Upper lobe of left lung (tissue), 4 donors: ENCODE measurements around the gene NUP214.

Experiments used
- EP300 ChIP-seq, 4 donors: sonication (generic); formaldehyde crosslinking; IDR thresholded peaks; one replicate each; pipeline ENCODE4 v1.5.1; 2017; ENCODE audit warnings: antibody characterized with exemption in 4 of 4, control low read depth in 2 of 4
- POLR2A ChIP-seq, 4 donors: fragments of 450-650 bp; IDR thresholded peaks; one replicate each; pipeline ENCODE4 v1.5.1; 2016 to 2017; ENCODE audit warnings: antibody characterized with exemption in 4 of 4, mild to moderate bottlenecking in 2 of 4
- POLR2AphosphoS5 ChIP-seq, 2 donors: sonication (generic); formaldehyde crosslinking; IDR thresholded peaks; one replicate each; pipeline ENCODE4 v1.5.1; 2017; ENCODE audit warnings: antibody characterized with exemption in 2 of 2
- TF ChIP-seq, protein P1 (sequence below), 6 experiments: fragments of 450-650 bp in 4 of 6; fragments of 200-600 bp in 2 of 6; sonication (generic) in 2 of 6; IDR thresholded peaks; one replicate each; pipeline ENCODE4 v1.5.1; 2016 to 2019; ENCODE audit warnings: antibody characterized with exemption in 6 of 6

DNA sequence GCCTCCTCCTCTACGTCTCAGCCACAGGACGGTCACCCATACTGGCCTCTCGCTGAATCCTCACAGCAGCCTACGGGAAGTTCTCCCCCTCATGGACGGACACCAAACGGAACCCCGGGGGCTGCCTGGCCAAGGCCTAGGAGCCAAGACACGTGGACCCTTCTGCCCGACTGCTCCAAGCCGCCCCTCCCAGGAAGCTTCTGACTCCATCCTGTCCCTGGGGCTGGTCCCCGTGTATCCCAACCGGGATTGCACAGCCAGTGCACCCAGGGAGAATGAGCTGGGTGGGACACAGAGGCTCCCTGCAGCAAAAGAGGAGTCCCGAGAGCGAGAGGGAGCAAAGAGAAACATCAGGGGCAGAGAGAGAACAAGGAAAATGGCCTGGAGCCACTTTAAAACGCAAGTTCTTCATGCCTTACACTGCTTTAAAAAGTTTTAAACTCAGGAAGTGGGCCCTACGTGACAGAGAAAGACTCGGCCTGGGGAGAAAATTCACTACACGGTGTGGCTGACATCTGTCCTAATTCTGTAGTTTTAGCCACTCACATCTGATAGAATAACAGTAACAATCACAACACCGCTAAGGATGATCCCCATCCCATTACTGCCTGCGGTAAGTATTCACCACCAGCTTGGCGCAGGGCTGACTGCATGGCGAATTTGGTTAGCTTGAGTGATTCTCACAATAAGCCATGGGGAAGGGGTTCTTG is 147.9 kb downstream of the NUP214 start:
- TF ChIP-seq EP300 (IDR thresholded peaks at IDR 0.05): no peak
- TF ChIP-seq POLR2A (IDR thresholded peaks at IDR 0.05): peak in 1 of 4 donors; percentile 23
- TF ChIP-seq, protein P1, sequence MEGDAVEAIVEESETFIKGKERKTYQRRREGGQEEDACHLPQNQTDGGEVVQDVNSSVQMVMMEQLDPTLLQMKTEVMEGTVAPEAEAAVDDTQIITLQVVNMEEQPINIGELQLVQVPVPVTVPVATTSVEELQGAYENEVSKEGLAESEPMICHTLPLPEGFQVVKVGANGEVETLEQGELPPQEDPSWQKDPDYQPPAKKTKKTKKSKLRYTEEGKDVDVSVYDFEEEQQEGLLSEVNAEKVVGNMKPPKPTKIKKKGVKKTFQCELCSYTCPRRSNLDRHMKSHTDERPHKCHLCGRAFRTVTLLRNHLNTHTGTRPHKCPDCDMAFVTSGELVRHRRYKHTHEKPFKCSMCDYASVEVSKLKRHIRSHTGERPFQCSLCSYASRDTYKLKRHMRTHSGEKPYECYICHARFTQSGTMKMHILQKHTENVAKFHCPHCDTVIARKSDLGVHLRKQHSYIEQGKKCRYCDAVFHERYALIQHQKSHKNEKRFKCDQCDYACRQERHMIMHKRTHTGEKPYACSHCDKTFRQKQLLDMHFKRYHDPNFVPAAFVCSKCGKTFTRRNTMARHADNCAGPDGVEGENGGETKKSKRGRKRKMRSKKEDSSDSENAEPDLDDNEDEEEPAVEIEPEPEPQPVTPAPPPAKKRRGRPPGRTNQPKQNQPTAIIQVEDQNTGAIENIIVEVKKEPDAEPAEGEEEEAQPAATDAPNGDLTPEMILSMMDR (IDR thresholded peaks at IDR 0.05): peak in 2 of 6 experiments; percentile 8 to 11
- TF ChIP-seq POLR2AphosphoS5 (IDR thresholded peaks at IDR 0.05): peak; percentile 31 to 70
